Measurements from ENCODE around the gene MAGIX.
A peak's percentile ranks its signal among the peaks of the same experiment; 100 is the strongest.
"Not testable (repeated sequence)": the region's sequence is repeated elsewhere in the genome, so short reads cannot be mapped to it uniquely, and the experiment has no call there.

Gene MAGIX

GRCh38 chrX:49167740-49168108 lies 5.2 kb downstream of the MAGIX start:
- TF ChIP-seq ZFP30 (CRISPR knock-in tag; IDR thresholded peaks at IDR 0.05) = no peak
- no peak for TF ChIP-seq GLIS3 (CRISPR knock-in tag; IDR thresholded peaks at IDR 0.05)
- no peak for TF ChIP-seq ESRRG (CRISPR knock-in tag; IDR thresholded peaks at IDR 0.05)
- no peak for TF ChIP-seq CSDC2 (CRISPR knock-in tag; IDR thresholded peaks at IDR 0.05)
- TF ChIP-seq ZNF8 (CRISPR knock-in tag; IDR thresholded peaks at IDR 0.05) = no peak
- no peak for TF ChIP-seq BACH2 (CRISPR knock-in tag; IDR thresholded peaks at IDR 0.05; ENCODE audit: borderline replicate concordance)
- TF ChIP-seq CREB5 (CRISPR knock-in tag; IDR thresholded peaks at IDR 0.05; ENCODE audit: low read depth) = no peak
- no peak for TF ChIP-seq TCF4 (CRISPR knock-in tag; IDR thresholded peaks at IDR 0.05; ENCODE audit: borderline replicate concordance)
- no peak for TF ChIP-seq RARB (CRISPR knock-in tag; IDR thresholded peaks at IDR 0.05)
- TF ChIP-seq ZNF70 (CRISPR knock-in tag; IDR thresholded peaks at IDR 0.05) = no peak
- TF ChIP-seq ZFP3 (CRISPR knock-in tag; IDR thresholded peaks at IDR 0.05) = no peak
- no peak for TF ChIP-seq SNAI2 (CRISPR knock-in tag; IDR thresholded peaks at IDR 0.05)
- no peak for TF ChIP-seq TOX (CRISPR knock-in tag; IDR thresholded peaks at IDR 0.05; ENCODE audit: borderline replicate concordance)
- TF ChIP-seq ARNTL (CRISPR knock-in tag; IDR thresholded peaks at IDR 0.05; ENCODE audit: borderline replicate concordance, low read depth) = no peak
- ATAC-seq = no peak

GRCh38 chrX:49171752-49172279 lies 9.3 kb downstream of the MAGIX start, which contains the start of gene PLP2:
Gene PLP2 (plus strand): TSS chrX:49171898. CDS start chrX:49172001, 103 bp downstream.
- peak; percentile 68 for ATAC-seq
- no peak for TF ChIP-seq PATZ1 (CRISPR knock-in tag; IDR thresholded peaks at IDR 0.05; ENCODE audit: borderline replicate concordance)

- no peak for TF ChIP-seq ZFP3 (CRISPR knock-in tag; IDR thresholded peaks at IDR 0.05)
- TF ChIP-seq ISL1 (CRISPR knock-in tag; IDR thresholded peaks at IDR 0.05) = no peak
- TF ChIP-seq CSRNP3 (CRISPR knock-in tag; IDR thresholded peaks at IDR 0.05) = no peak
- no peak for TF ChIP-seq SNAI2 (CRISPR knock-in tag; IDR thresholded peaks at IDR 0.05)
- TF ChIP-seq CSDC2 (CRISPR knock-in tag; IDR thresholded peaks at IDR 0.05) = no peak
- no peak for TF ChIP-seq ESRRG (CRISPR knock-in tag; IDR thresholded peaks at IDR 0.05)
- no peak for TF ChIP-seq ZNF8 (CRISPR knock-in tag; IDR thresholded peaks at IDR 0.05)
- TF ChIP-seq TOX (CRISPR knock-in tag; IDR thresholded peaks at IDR 0.05; ENCODE audit: borderline replicate concordance) = no peak
- TF ChIP-seq ZNF565 (CRISPR knock-in tag; conservative IDR thresholded peaks at IDR 0.05; ENCODE audit: low read depth) = no peak
- TF ChIP-seq ZC3H10 (CRISPR knock-in tag; IDR thresholded peaks at IDR 0.05) = no peak
- TF ChIP-seq TSHZ2 (CRISPR knock-in tag; IDR thresholded peaks at IDR 0.05) = no peak
- TF ChIP-seq ZFP30 (CRISPR knock-in tag; IDR thresholded peaks at IDR 0.05) = no peak
- TF ChIP-seq ZNF70 (CRISPR knock-in tag; IDR thresholded peaks at IDR 0.05) = no peak
- TF ChIP-seq RARB (CRISPR knock-in tag; IDR thresholded peaks at IDR 0.05) = no peak
- no peak for TF ChIP-seq CREB5 (CRISPR knock-in tag; IDR thresholded peaks at IDR 0.05; ENCODE audit: low read depth)
- TF ChIP-seq GLIS3 (CRISPR knock-in tag; IDR thresholded peaks at IDR 0.05) = no peak
- no peak for TF ChIP-seq TCF4 (CRISPR knock-in tag; IDR thresholded peaks at IDR 0.05; ENCODE audit: borderline replicate concordance)
- TF ChIP-seq POU6F1 (CRISPR knock-in tag; IDR thresholded peaks at IDR 0.05; ENCODE audit: borderline replicate concordance, low read depth) = no peak
- TF ChIP-seq ARNTL (CRISPR knock-in tag; IDR thresholded peaks at IDR 0.05; ENCODE audit: borderline replicate concordance, low read depth) = no peak
- TF ChIP-seq PPARA (CRISPR knock-in tag; IDR thresholded peaks at IDR 0.05; ENCODE audit: borderline replicate concordance) = no peak
- ATAC-seq = peak; percentile 63
These were observed 9.8 kb downstream of the MAGIX start for GRCh38 chrX:49172280-49172780.

- ATAC-seq = not testable (repeated sequence)
These were observed 11.0 kb downstream of the MAGIX start for GRCh38 chrX:49173544-49173943.
